HCT116 (cell line): ENCODE data around the gene OBSCN. TPM values are rescaled to one million over a fixed set of nuclear protein-coding genes. Genes with fewer than 3 reads are reported as not detected.

Source experiments
- ATAC-seq: fragments of 200-7000 bp; cut with Tn5 transposase; 2 replicates; pipeline ENCODE4 v1.9.1; 2020; ENCODE audit warnings: mild to moderate bottlenecking, moderate library complexity
- BruUV-seq: library from RNA; stranded (reverse); fragments of 400-500 nt; replicated peaks from 2 replicates; lab custom pipeline; 2021; lab: Mats Ljungman, UMichigan
- CTCF ChIA-PET: fragments of 300-600 bp; sonication (Branson Sonifier 250); formaldehyde crosslinking; loops from one replicate; lab custom pipeline; 2021; ENCODE audit warnings: antibody characterized with exemption; lab: Charles Lee
- POLR2A ChIA-PET: fragments of 300-600, 350-600 bp; sonication (Branson Sonifier 250); formaldehyde crosslinking; loops from one replicate; lab custom pipeline; 2021; ENCODE audit warnings: antibody characterized with exemption; lab: Charles Lee
- RAD21 ChIA-PET, 2 experiments: fragments of 300-600 bp; sonication (Branson Sonifier 250); formaldehyde crosslinking; loops; one replicate each; lab custom pipeline; 2023; ENCODE audit warnings: low total read pairs in 2 of 2; ENCODE audit not compliant: uncharacterized antibody in 2 of 2, unreplicated experiment in 2 of 2, low non-redundant PET in 1 of 2; lab: Charles Lee
- DNase-seq: peaks from one replicate; pipeline ENCODE4 v3.0.0-alpha.2; 2010; ENCODE audit warnings: low read depth, low spot score
- H2AFZ ChIP-seq: fragments of 200-600 bp; shearing (Covaris generic), sonication (generic); 2 replicates; pipeline ENCODE4 v1.6.1; 2017; ENCODE audit warnings: low read depth, mixed run types, mixed read lengths, antibody characterized with exemption, low read length; ENCODE audit not compliant: poor library complexity, severe bottlenecking
- H3K27ac ChIP-seq: 2 replicates; pipeline ENCODE4 v1.5.1; 2012; ENCODE audit warnings: low read depth, low read length
- H3K27me3 ChIP-seq: fragments of 200-600 bp; sonication (generic); 2 replicates; pipeline ENCODE4 v1.6.1; 2016; ENCODE audit warnings: mixed run types, low read length, mixed read lengths; ENCODE audit not compliant: insufficient read depth
- H3K36me3 ChIP-seq, 2 experiments: fragments of 200-500 bp in 1 of 2; fragments of 200-600 bp in 1 of 2; sonication (Bioruptor generic) in 1 of 2; sonication (generic) in 1 of 2; 2 replicates each; pipeline versions ENCODE4 v1.5.1 to v1.6.1; 2014 to 2016; ENCODE audit warnings: low read length in 2 of 2, inconsistent platforms in 1 of 2, mixed read lengths in 1 of 2, mixed run types in 1 of 2; ENCODE audit not compliant: insufficient read depth in 2 of 2, control insufficient read depth in 1 of 2
- H3K4me1 ChIP-seq, 2 experiments: fragments of 200-600 bp in 1 of 2; sonication (generic) in 1 of 2; 2 replicates each; pipeline versions ENCODE4 v1.5.1 to v1.6.1; 2012 to 2017; ENCODE audit warnings: low read length in 2 of 2, inconsistent platforms in 1 of 2, mild to moderate bottlenecking in 1 of 2, mixed read lengths in 1 of 2, mixed run types in 1 of 2, moderate library complexity in 1 of 2; ENCODE audit not compliant: insufficient read depth in 2 of 2, control insufficient read depth in 1 of 2
- H3K4me2 ChIP-seq: fragments of 200-600 bp; sonication (generic); 2 replicates; pipeline ENCODE4 v1.6.1; 2017; ENCODE audit warnings: mixed run types, low read length, mixed read lengths
- H3K4me3 ChIP-seq, 2 experiments: fragments of 200-600 bp in 1 of 2; sonication (generic) in 1 of 2; replicated peaks in 1 of 2; 2 replicates each; pipeline ENCODE4 v1.5.1; 2011 to 2016; ENCODE audit warnings: low read length in 2 of 2, control low read depth in 1 of 2, low read depth in 1 of 2, mild to moderate bottlenecking in 1 of 2, mixed read lengths in 1 of 2, mixed run types in 1 of 2
- H3K79me2 ChIP-seq: fragments of 200-600 bp; sonication (generic); 2 replicates; pipeline ENCODE4 v1.6.1; 2017; ENCODE audit warnings: mild to moderate bottlenecking, mixed run types, low read length, moderate library complexity, mixed read lengths; ENCODE audit not compliant: insufficient read depth
- H3K9ac ChIP-seq: fragments of 200-600 bp; sonication (generic); 2 replicates; pipeline ENCODE4 v1.6.1; 2016; ENCODE audit warnings: low read length, mixed read lengths
- H3K9me2 ChIP-seq: fragments of 200-600 bp; sonication (generic), shearing (Covaris generic); 2 replicates; pipeline ENCODE4 v1.6.1; 2017; ENCODE audit warnings: mixed run types, mild to moderate bottlenecking, moderate library complexity; ENCODE audit not compliant: insufficient read depth
- H3K9me3 ChIP-seq, 2 experiments: fragments of 200-500 bp in 1 of 2; fragments of 200-600 bp in 1 of 2; sonication (Bioruptor generic) in 1 of 2; sonication (generic) in 1 of 2; 2 replicates each; pipeline ENCODE4 v1.6.1; 2014 to 2017; ENCODE audit warnings: low read length in 2 of 2, mixed read lengths in 2 of 2, inconsistent platforms in 1 of 2, low read depth in 1 of 2, mild to moderate bottlenecking in 1 of 2, mixed run types in 1 of 2, moderate library complexity in 1 of 2; ENCODE audit not compliant: control insufficient read depth in 1 of 2, insufficient read depth in 1 of 2
- H4K20me1 ChIP-seq: fragments of 200-600 bp; sonication (generic), shearing (Covaris generic); 2 replicates; pipeline ENCODE4 v1.6.1; 2017; ENCODE audit warnings: mixed run types, mild to moderate bottlenecking, moderate library complexity; ENCODE audit not compliant: insufficient read depth
- CBX3 ChIP-seq: IDR thresholded peaks from 2 replicates; pipeline ENCODE4 v1.6.1; 2012; ENCODE audit warnings: low read depth
- CEBPB ChIP-seq: IDR thresholded peaks from 2 replicates; pipeline ENCODE4 v1.6.1; 2012; ENCODE audit warnings: low read depth
- CTCF ChIP-seq, 3 experiments: fragments of 200-600 bp in 1 of 3; sonication (generic) in 1 of 3; IDR thresholded peaks in 2 of 3; conservative IDR thresholded peaks in 1 of 3; 2 replicates each; pipeline ENCODE4 v1.5.1; 2012 to 2017; ENCODE audit warnings: low read depth in 2 of 3, low read length in 2 of 3, antibody characterized with exemption in 1 of 3, borderline replicate concordance in 1 of 3, control low read depth in 1 of 3, mild to moderate bottlenecking in 1 of 3, mixed read lengths in 1 of 3, mixed run types in 1 of 3, moderate library complexity in 1 of 3; ENCODE audit not compliant: insufficient read depth in 1 of 3
- EGR1 ChIP-seq: IDR thresholded peaks from 2 replicates; pipeline ENCODE4 v1.6.1; 2012; ENCODE audit warnings: low read depth
- ELF1 ChIP-seq: IDR thresholded peaks from 2 replicates; pipeline ENCODE4 v1.6.1; 2012; ENCODE audit warnings: low read depth, borderline replicate concordance
- FOSL1 ChIP-seq: IDR thresholded peaks from 2 replicates; pipeline ENCODE4 v1.6.1; 2012; ENCODE audit warnings: low read depth
- POLR2A ChIP-seq: IDR thresholded peaks from 2 replicates; pipeline ENCODE4 v1.7.0; 2011; ENCODE audit warnings: borderline replicate concordance; ENCODE audit not compliant: insufficient read depth, insufficient read length; ENCODE audit errors: extremely low read depth
- RAD21 ChIP-seq: IDR thresholded peaks from 2 replicates; pipeline ENCODE4 v1.6.1; 2012; ENCODE audit warnings: low read depth, mild to moderate bottlenecking
- SIN3A ChIP-seq: IDR thresholded peaks from 2 replicates; pipeline ENCODE4 v1.6.1; 2012; ENCODE audit warnings: low read depth
- SP1 ChIP-seq: IDR thresholded peaks from 2 replicates; pipeline ENCODE4 v1.6.1; 2012; ENCODE audit warnings: low read depth
- ZNF274 ChIP-seq: fragments of 200-500 bp; sonication (Bioruptor generic); IDR thresholded peaks from 2 replicates; pipeline ENCODE4 v1.6.1; 2014; ENCODE audit warnings: mild to moderate bottlenecking, low read depth, low read length, inconsistent platforms
- intact Hi-C: fragments of 100-400 bp; cut with micrococcal nuclease; formaldehyde crosslinking; loops from 2 replicates; pipeline ENCODE4 v1.10.0; 2022
- total RNA-seq: library from RNA; stranded (reverse); gene quantifications from one replicate; pipeline ENCODE4 v1.2.1, GENCODE V29; 2021; ENCODE audit not compliant: unreplicated experiment
- TF ChIP-seq, protein P1 (sequence below): IDR thresholded peaks from 2 replicates; pipeline ENCODE4 v1.6.1; 2011; ENCODE audit warnings: mild to moderate bottlenecking, low read length, moderate library complexity; ENCODE audit not compliant: insufficient replicate concordance; ENCODE audit errors: extremely low read depth
- TF ChIP-seq, protein P2 (sequence below): IDR thresholded peaks from 2 replicates; pipeline ENCODE4 v1.6.1; 2012

OBSCN gene
- total RNA-seq, 1 experiment from 2014 or later: 16.6 TPM

DNA sequence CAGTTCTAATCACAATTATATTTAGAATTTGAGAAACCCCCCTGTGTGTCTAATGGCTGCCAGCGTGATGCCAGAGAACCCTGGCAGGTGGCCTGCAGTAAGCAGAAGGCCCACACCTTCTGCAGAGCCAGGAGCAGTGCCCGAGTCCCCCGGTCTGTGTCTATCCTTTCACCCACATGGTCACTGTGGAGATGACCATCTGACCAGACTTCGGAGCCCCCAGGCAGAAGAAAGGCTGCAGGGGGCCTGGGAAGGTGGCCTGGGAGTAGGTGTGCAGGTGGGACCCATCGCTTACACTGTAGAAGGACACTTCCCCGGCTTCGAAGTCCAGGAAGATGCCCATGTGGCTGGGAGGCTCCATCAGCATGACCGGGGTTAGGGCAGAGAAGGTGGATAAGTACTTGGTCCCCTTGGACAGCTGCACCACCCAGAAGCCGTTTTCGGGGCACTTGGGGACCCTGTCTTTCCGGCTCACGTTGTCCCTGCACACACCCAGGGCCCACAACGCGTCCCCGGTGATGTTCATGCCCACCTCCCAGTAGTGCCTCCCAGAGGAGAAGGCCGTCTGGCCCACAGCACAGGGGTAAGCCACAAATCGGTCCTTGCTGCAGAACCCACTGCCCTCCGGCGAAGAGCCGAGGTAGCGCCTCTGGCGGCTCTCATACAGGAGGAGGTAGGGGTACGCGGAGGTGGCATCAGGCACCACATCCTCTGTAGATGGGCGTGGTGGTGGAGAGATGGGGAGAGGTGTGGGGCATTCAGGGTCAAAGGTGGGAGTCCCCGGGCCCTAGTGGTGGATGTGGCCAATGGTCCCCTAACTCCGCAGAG is 200.4 kb downstream of the OBSCN start:
- H3K36me3 ChIP-seq: peaks cover 0 to 16% of the 10 kb centered on the region in 2 experiments; a peak in 2 of 4 replicates
- peak overlapping the region; percentile 82; the same call in 1 of the 2 replicates for H3K27ac ChIP-seq
- H3K27me3 ChIP-seq: no peaks in the 10 kb centered on the region
- H3K9me2 ChIP-seq: no peaks in the 10 kb centered on the region
- ATAC-seq (no peak), DNase-seq (no peak)
- H3K4me2 ChIP-seq: peak overlapping the region; percentile 85
- ChIA-PET CTCF (no interaction called here), RAD21 (no interaction called here), POLR2A (no interaction called here)
- peak overlapping the region; percentile 80 to 82; a peak in 3 of 4 replicates for H3K4me3 ChIP-seq
- intact Hi-C loops: no loop called here
- H3K79me2 ChIP-seq: peaks cover 33% of the 10 kb centered on the region
- H2AFZ ChIP-seq: no peak overlapping the region
- H3K4me1 ChIP-seq: peaks cover 9 to 21% of the 10 kb centered on the region in 2 experiments
- H3K9me3 ChIP-seq: no peaks in the 10 kb centered on the region
- peak overlapping the region; percentile 68; the same call in 1 of the 2 replicates for H3K9ac ChIP-seq
- H4K20me1 ChIP-seq: no peaks in the 10 kb centered on the region
- no peak for TF ChIP-seq CEBPB
- no peak for TF ChIP-seq EGR1
- TF ChIP-seq FOSL1: no peak
- no TSS peak for BruUV-seq

GRCh38 chr1:228408869-228409805 is 201.3 kb downstream of the OBSCN start:
- Histone ChIP-seq H3K27me3 (no peaks in the 10 kb centered on the region), H3K4me1 (peaks cover 9 to 21% of the 10 kb centered on the region in 2 experiments), H3K36me3 (peaks cover 0 to 10% of the 10 kb centered on the region in 2 experiments; a peak in 2 of 4 replicates), H3K9me3 (no peaks in the 10 kb centered on the region), H2AFZ (no peak overlapping the region), H3K4me2 (no peak overlapping the region), H3K9me2 (no peaks in the 10 kb centered on the region), H4K20me1 (no peaks in the 10 kb centered on the region), H3K9ac (no peak overlapping the region), H3K79me2 (peaks cover 24% of the 10 kb centered on the region), H3K4me3 (no peak overlapping the region), H3K27ac (no peak overlapping the region)
- DNase-seq: no peak
- intact Hi-C loops: no loop called here
- ATAC-seq: no peak
- POLR2A ChIA-PET: no interaction called here
- RAD21 ChIA-PET: no interaction called here
- BruUV-seq: no TSS peak
- CTCF ChIA-PET: no interaction called here
- no peak for TF ChIP-seq RAD21
- no peak for TF ChIP-seq FOSL1
- no peak for TF ChIP-seq ELF1
- TF ChIP-seq SIN3A: no peak
- TF ChIP-seq SP1: no peak
- no peak for TF ChIP-seq ZNF274
- no peak for TF ChIP-seq POLR2A
- TF ChIP-seq, protein P1, sequence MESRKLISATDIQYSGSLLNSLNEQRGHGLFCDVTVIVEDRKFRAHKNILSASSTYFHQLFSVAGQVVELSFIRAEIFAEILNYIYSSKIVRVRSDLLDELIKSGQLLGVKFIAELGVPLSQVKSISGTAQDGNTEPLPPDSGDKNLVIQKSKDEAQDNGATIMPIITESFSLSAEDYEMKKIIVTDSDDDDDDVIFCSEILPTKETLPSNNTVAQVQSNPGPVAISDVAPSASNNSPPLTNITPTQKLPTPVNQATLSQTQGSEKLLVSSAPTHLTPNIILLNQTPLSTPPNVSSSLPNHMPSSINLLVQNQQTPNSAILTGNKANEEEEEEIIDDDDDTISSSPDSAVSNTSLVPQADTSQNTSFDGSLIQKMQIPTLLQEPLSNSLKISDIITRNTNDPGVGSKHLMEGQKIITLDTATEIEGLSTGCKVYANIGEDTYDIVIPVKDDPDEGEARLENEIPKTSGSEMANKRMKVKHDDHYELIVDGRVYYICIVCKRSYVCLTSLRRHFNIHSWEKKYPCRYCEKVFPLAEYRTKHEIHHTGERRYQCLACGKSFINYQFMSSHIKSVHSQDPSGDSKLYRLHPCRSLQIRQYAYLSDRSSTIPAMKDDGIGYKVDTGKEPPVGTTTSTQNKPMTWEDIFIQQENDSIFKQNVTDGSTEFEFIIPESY: no peak
- TF ChIP-seq, protein P2, sequence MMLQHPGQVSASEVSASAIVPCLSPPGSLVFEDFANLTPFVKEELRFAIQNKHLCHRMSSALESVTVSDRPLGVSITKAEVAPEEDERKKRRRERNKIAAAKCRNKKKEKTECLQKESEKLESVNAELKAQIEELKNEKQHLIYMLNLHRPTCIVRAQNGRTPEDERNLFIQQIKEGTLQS: no peak
- no peak for TF ChIP-seq EGR1
- TF ChIP-seq CBX3: no peak
- TF ChIP-seq CTCF (IDR thresholded peaks at IDR 0.05 in 2 of 3, conservative IDR thresholded peaks at IDR 0.05 in 1 of 3; ENCODE audit: borderline replicate concordance in 1 of 3, insufficient read depth in 1 of 3, low read depth in 2 of 3, low read length in 2 of 3): no peak
- no peak for TF ChIP-seq CEBPB
